ENCODE measurements around the gene DENND6B.

Gene DENND6B

DNA sequence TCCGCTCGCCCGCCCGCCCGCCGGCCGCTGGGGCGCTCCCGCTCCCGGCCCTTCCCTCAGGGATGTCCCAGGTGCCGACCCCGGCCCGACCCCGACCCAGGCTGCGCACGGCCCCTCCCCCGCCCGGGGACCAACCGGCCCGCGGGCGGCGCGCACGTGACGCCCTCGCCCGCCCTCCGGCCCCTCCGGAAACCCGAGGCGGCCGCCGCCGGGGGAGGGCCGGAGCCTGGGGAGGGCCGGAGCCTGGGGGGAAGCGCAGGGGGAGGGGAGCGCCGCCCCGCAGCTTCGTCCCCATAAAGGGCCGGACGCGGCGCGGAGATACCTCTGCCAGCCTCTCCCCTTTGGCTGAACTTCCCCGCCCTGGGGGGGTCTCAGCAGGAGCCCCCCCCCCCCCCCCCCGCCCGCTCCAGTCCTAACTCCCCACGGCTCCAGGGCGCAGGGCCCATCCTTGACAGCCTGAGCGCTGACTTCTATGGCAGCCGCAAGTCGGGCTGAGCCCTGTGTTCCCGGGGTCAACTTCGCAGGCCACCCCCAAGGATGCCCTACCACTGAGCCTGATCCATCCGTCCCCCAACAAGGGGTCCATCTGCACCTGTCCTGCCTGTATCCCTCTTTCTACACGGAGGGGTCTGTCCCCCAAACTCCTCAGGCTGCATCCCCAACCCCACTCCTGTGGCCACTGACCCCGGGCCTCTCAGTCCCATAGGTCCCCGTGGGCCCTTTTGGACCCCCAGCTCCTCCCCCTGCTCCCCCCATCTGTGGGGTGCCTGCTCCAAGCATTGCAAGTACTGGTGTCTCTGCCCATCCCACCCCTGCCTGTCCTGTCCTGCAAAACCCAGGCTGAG lies 65.0 kb downstream of the DENND6B start, which contains the start of gene MAPK12:
Gene MAPK12 (minus strand): TSS at position 69 of the 845 bp plus-strand sequence. CDS start 174 bp downstream, outside the sequence.
- Histone ChIP-seq H3K4me3 (ENCODE audit: low read length) (peak within 1 kb of the TSS; percentile 90), H3K9ac (ENCODE audit: low read length) (peak within 1 kb of the TSS; percentile 73)

DNA sequence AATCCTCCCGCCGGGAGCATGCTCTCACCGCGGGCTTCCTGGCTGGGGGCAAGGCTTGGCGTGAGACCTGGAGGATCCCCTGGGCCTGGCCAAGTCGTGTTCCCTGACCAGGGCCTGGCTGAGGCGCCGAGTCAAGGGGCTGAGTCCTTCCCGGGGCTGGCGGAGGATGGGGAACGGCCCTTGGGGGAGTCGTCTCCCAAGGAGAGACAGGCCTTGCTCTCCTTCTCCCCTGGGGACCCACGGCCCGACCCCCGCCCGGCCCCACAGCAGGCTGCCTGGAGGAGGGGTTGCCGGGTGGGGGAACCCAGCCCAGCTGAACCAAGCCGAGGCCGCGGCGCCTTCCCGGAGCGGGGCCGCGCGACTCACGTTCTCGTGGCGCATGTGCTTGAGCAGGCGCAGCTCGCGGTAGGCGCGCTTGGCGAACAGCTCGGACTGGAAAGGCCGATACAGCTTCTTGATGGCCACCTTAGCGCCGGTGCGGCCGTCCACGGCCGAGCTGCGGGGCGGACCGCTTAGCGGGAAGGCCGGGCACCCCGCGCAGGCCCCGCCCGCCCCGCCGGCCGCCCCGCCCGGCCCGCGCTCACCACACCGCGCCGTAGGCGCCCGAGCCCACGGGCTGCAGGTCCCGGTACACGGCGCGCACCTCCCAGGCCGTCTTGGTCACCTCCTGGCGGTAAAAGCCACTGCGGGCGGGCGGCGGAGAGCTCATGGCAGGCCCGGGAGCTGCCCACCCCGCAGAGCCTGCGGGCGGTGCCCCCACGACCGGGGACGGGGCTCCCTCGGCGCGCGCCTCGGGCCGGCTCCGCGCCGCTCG lies 65.8 kb downstream of the DENND6B start:
- Histone ChIP-seq H3K4me1 (ENCODE audit: low read length) (peaks cover 8% of the 10 kb centered on the region), H3K4me2 (ENCODE audit: low read depth, low read length) (peak overlapping the region; percentile 85), H3K9me3 (replicated peaks; ENCODE audit: insufficient read depth, low read length) (no peaks in the 10 kb centered on the region), H3K9ac (ENCODE audit: low read length) (peak overlapping the region; percentile 73), H4K20me1 (ENCODE audit: insufficient read depth, low read length) (no peaks in the 10 kb centered on the region), H3K4me3 (ENCODE audit: low read length) (peak overlapping the region; percentile 90), H3F3A (ENCODE audit: insufficient read depth, low read length) (no peaks in the 10 kb centered on the region), H2AFZ (ENCODE audit: low read length) (peak overlapping the region; percentile 57), H3K36me3 (replicated peaks; ENCODE audit: insufficient read depth, low read length) (no peaks in the 10 kb centered on the region), H3K27me3 (replicated peaks; ENCODE audit: insufficient read depth, low read length) (no peaks in the 10 kb centered on the region), H3K9me2 (replicated peaks; ENCODE audit: insufficient read depth, low read length) (no peaks in the 10 kb centered on the region), H3K27ac (ENCODE audit: low read length) (no peak overlapping the region), H3K79me2 (ENCODE audit: low read length) (peaks cover 16% of the 10 kb centered on the region)
- no peak for TF ChIP-seq EZH2phosphoT487 (IDR thresholded peaks at IDR 0.05; ENCODE audit: low read length)
- TF ChIP-seq, protein P1, sequence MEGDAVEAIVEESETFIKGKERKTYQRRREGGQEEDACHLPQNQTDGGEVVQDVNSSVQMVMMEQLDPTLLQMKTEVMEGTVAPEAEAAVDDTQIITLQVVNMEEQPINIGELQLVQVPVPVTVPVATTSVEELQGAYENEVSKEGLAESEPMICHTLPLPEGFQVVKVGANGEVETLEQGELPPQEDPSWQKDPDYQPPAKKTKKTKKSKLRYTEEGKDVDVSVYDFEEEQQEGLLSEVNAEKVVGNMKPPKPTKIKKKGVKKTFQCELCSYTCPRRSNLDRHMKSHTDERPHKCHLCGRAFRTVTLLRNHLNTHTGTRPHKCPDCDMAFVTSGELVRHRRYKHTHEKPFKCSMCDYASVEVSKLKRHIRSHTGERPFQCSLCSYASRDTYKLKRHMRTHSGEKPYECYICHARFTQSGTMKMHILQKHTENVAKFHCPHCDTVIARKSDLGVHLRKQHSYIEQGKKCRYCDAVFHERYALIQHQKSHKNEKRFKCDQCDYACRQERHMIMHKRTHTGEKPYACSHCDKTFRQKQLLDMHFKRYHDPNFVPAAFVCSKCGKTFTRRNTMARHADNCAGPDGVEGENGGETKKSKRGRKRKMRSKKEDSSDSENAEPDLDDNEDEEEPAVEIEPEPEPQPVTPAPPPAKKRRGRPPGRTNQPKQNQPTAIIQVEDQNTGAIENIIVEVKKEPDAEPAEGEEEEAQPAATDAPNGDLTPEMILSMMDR (IDR thresholded peaks at IDR 0.05; ENCODE audit: low read length): no peak
- no peak for TF ChIP-seq EZH2 (optimal IDR thresholded peaks at IDR 0.05; ENCODE audit: low read depth, low read length)
- peak; percentile 54 for DNase-seq

More for the DNA sequence above, 65.0 kb downstream of the DENND6B start, which contains the start of gene MAPK12:
- H3K9me3 ChIP-seq (replicated peaks; ENCODE audit: insufficient read depth, low read length): no peaks in the 10 kb centered on the region
- H3K4me2 ChIP-seq (ENCODE audit: low read depth, low read length): peak within 1 kb of the TSS; percentile 85
- no peaks in the 10 kb centered on the region for H3F3A ChIP-seq (ENCODE audit: insufficient read depth, low read length)
- no peaks in the 10 kb centered on the region for H3K9me2 ChIP-seq (replicated peaks; ENCODE audit: insufficient read depth, low read length)
- peak; percentile 63 for DNase-seq
- H2AFZ ChIP-seq (ENCODE audit: low read length): peak within 1 kb of the TSS; percentile 57
- H3K4me1 ChIP-seq (ENCODE audit: low read length): peaks cover 8% of the 10 kb centered on the region
- H3K27me3 ChIP-seq (replicated peaks; ENCODE audit: insufficient read depth, low read length): no peaks in the 10 kb centered on the region
- no peaks in the 10 kb centered on the region for H4K20me1 ChIP-seq (ENCODE audit: insufficient read depth, low read length)
- H3K27ac ChIP-seq (ENCODE audit: low read length): no peak within 1 kb of the TSS
- no peak for TF ChIP-seq EZH2phosphoT487 (IDR thresholded peaks at IDR 0.05; ENCODE audit: low read length)
- TF ChIP-seq EZH2 (optimal IDR thresholded peaks at IDR 0.05; ENCODE audit: low read depth, low read length): no peak
- TF ChIP-seq, protein P1 (IDR thresholded peaks at IDR 0.05; ENCODE audit: low read length): no peak
- H3K36me3 ChIP-seq (replicated peaks; ENCODE audit: insufficient read depth, low read length): no peaks in the 10 kb centered on the region
- H3K79me2 ChIP-seq (ENCODE audit: low read length): peaks cover 16% of the 10 kb centered on the region

DNA sequence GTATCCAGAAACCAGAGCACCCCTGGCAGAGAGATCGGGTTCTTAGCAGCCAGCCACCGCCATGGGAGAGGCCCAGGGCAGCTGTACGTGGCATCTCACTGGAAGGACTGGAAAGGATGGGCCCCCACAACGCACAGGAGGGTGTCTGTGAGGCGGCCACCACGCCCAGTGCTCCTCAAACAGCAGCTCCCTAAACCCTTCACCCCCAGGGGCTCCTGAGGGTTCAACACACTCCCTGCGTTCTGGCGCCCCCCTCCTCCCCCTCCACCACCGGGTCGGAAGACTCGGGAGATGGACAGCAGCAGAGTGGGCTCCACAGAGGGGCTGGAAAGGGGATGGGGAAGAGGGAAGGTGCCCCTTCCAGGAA lies 66.4 kb downstream of the DENND6B start:
- peaks cover 16% of the 10 kb centered on the region for H3K79me2 ChIP-seq (ENCODE audit: low read length)
- no peaks in the 10 kb centered on the region for H3F3A ChIP-seq (ENCODE audit: insufficient read depth, low read length)
- peak overlapping the region; percentile 85 for H3K4me2 ChIP-seq (ENCODE audit: low read depth, low read length)
- DNase-seq: no peak
- no peaks in the 10 kb centered on the region for H3K9me2 ChIP-seq (replicated peaks; ENCODE audit: insufficient read depth, low read length)
- no peaks in the 10 kb centered on the region for H3K9me3 ChIP-seq (replicated peaks; ENCODE audit: insufficient read depth, low read length)
- H3K36me3 ChIP-seq (replicated peaks; ENCODE audit: insufficient read depth, low read length): no peaks in the 10 kb centered on the region
- H2AFZ ChIP-seq (ENCODE audit: low read length): peak overlapping the region; percentile 57
- no peaks in the 10 kb centered on the region for H4K20me1 ChIP-seq (ENCODE audit: insufficient read depth, low read length)
- peak overlapping the region; percentile 73 for H3K9ac ChIP-seq (ENCODE audit: low read length)
- H3K4me3 ChIP-seq (ENCODE audit: low read length): peak overlapping the region; percentile 90
- TF ChIP-seq, protein P1 (IDR thresholded peaks at IDR 0.05; ENCODE audit: low read length): no peak
- TF ChIP-seq EZH2 (optimal IDR thresholded peaks at IDR 0.05; ENCODE audit: low read depth, low read length) (no peak), EZH2phosphoT487 (IDR thresholded peaks at IDR 0.05; ENCODE audit: low read length) (no peak)
- H3K27me3 ChIP-seq (replicated peaks; ENCODE audit: insufficient read depth, low read length): no peaks in the 10 kb centered on the region
- peaks cover 8% of the 10 kb centered on the region for H3K4me1 ChIP-seq (ENCODE audit: low read length)
- no peak overlapping the region for H3K27ac ChIP-seq (ENCODE audit: low read length)

All from MM.1S (cell line).